HG02885 (cell line): ENCODE measurements around the gene CAMK2D.

Experiments
- ATAC-seq: cut with Tn5 transposase; IDR thresholded peaks from one replicate; pipeline ENCODE4 v1.9.1; 2021; ENCODE audit warnings: mild to moderate bottlenecking; ENCODE audit not compliant: unreplicated experiment, poor library complexity

The CAMK2D gene

DNA sequence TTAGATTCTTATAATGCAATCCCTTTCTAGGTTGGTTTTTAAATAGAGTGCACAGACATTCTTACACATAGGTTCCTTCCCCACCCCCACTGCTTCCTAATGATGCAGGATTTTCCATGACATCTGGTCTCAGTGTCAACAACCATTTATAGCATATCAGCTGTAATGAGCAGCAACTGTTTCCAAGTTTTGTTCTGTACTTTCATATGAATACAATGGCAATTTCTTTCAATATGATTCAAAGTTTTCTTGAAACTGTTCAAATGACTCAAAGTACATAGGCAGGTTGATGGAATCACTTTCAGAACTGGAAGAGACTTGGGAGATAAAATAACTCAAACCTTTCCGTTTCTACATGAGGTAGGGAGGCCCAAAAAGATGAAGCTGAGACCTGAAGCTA, 220.7 kb downstream of the CAMK2D start:
- peak; percentile 49 for ATAC-seq

DNA sequence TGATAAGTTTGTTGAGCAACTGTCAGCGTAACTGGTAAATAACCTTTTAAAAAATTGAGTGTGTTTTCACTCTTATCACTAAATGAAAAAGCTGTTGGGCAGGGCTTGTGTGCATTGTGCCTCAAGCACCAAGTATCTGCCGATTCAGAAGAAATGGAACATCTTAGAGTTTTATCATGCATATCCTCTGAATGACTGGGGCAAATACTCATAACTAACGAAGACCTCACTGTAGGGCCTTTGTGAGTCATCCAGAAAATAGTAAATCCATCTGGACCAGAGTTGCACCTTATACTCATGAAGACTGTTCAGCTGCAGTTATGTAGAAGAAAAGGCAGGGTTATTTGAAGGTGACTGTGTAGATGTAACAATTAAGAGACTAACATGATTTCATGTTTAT, 222.1 kb downstream of the CAMK2D start:
- ATAC-seq, result peak; percentile 76

DNA sequence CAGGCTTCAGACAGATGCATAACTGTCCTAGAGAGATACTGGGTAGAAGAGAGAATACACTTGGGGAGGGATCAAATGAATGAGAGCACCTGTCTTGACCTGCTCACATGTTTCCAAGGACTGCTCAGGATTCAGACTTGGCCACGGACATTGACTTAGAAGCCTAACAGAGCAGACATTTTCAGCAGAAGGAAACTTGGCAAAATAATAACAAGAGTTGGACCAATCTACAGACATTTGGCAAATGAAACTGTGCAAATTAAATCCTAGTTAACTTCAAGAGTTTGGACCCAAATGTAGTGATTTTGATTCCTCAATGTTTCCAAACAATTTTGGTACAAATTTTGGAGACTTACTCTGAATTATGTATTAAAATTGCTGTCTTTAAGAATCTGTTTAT, 223.9 kb downstream of the CAMK2D start:
- no peak for ATAC-seq

DNA sequence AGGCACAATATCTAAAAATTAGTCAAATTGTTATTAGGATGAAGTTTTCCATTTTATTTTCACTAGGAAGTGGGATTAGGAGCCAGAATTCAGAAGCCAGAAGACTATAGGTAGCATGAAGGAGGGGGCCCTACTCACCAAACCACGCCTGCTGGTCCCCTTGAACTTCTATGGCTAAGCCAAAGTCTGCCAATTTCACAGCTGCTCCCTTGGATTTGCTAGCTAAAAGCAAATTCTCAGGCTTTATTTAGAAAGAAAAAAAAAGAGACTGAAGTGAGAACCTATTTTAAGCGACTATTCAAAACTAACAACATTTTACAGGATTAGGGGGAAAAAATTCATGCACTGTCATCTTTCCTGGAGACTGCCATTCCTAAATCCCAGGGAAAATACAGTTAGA, 224.3 kb downstream of the CAMK2D start:
- no peak for ATAC-seq

DNA sequence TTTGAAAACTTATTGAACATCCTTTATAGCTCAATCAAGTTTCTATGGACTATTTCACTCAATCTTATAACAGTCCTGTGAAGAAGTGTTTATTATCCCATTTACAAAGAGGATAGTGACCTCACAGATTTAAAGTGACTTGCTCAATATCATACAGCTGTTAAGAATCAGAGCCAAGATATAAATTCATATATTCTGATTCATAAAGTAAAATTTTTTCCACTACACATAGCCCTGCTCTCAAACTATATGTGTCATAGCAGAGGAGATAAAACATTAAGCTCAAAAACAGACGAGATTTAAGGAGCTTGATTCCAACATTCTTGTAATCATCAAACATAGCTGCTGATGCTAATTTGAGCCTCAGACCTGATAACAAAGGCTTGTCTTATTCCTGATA, 226.8 kb downstream of the CAMK2D start:
- no peak for ATAC-seq

DNA sequence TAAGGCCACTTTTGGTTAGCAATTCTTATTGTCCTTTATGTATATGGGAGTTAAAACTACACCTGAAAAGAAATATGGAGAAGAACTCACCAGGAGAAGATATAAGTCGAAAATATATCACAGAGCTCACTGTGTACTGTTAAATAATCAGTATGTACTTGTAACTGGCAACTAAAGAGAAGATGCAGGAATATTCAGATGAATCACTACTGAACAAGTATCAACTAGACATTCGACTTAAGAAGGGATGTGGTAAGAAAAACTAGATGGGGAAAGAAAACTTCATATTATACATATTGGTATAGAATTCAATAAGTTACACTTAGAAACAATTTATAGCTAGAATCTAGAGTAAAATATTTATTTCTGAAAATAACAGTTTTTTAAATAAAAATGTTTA, 230.0 kb downstream of the CAMK2D start:
- ATAC-seq, result no peak

DNA sequence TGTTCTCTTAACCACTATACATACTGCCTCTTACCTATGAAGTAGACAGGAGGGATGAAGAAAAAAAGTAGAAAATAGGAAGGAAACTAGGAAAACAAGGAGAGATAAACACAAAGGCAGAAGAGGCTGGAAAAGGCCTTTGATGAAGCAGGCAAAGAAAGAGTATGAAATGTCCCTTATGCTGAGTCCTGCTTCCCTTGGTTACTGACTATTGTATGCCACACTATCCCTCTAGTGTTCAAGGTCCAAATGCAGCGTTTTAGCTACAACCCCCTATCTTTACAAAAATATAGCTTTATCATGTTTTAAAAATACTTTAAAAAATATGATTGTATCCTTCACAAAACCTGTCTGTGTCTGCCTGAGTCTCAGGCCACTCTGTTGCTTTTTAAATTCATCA, 233.1 kb downstream of the CAMK2D start:
- no peak for ATAC-seq

DNA sequence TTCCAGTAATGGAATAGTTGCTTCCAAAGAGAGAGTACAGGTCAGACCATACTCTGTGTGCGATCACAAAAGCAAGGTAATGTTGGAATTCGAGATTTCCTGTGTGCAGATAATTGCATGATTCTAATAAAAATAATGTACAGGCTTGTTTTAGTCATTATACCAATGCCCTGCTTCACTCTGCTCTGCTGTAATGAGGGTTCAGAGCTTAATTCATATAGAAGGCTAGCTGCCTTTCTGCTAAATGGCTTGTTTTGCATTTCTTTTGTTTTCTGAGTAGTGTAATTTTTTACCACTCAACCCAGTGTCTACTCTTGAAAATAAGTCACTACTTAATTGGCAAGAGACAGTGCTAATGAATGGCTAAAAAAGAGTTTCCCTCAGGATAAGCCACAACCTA, 236.0 kb downstream of the CAMK2D start:
- ATAC-seq, result no peak

DNA sequence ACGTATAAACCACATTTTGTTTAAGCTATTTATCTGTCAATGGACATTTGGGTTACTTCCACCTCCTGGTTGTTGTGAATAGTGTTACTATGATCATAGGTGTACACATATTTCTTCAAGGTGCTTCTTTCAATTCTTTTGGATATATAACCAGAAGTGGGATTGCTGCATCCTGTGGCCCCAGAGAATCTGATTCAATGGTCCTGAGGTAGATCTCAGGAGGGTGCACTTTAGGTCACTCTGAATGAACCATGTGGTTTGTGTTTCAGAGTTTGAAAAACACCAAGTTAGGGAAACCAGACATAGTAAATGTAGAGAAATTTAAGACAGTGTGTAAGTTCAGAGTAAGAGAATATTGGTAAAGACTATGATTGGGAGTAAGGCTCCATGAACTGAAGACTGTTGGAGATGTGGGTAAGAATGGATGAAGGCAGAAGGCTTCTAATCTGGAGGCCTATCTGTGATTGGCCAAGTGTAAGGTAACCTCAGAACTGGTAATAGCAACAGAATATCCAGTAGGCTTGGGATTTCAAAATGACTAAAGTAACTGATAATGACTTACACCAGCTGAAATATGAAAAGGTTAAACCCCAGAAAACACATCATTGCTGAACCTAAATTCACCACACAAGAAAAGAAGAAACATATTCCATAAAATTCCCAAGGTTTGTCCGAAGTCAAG, 236.9 kb downstream of the CAMK2D start:
- ATAC-seq, result peak; percentile 30

DNA sequence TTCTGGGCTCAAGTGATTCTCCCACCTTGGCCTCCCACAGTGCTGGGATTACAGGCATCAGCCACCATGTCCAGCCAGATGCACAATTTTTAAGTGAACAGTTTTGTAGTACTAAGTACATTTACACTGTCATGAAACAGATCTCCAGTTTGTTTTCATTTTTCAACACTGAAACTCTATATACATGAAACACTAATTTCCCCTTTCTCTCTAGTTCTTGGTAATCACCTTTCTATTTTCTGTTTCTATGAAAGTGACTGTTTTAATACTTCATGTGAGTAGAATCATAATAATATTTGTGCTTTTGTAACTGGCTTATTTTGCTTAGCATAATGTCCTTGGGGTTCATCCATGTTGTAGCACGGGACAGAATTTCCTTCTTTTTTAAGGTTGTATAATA, 237.4 kb downstream of the CAMK2D start:
- ATAC-seq, result peak; percentile 95

DNA sequence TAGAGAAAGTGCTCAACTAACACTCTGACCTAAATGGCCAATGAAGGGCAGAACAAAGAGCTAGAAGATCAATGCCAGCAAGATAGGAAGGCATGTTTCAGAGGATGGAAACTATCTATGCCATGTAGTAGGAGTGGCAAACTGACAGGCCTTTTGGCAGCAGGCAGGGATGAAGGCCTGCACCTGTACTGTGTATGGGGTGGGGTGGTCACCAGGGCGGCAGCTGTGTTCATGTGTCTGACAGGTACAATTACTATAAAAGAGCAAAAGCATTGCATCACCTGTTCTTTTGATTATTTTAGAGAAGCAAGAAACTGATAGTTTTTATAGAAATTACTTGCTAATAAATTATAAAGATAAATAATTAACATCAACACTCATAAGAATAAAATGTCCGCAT, 239.1 kb downstream of the CAMK2D start:
- ATAC-seq, result no peak

DNA sequence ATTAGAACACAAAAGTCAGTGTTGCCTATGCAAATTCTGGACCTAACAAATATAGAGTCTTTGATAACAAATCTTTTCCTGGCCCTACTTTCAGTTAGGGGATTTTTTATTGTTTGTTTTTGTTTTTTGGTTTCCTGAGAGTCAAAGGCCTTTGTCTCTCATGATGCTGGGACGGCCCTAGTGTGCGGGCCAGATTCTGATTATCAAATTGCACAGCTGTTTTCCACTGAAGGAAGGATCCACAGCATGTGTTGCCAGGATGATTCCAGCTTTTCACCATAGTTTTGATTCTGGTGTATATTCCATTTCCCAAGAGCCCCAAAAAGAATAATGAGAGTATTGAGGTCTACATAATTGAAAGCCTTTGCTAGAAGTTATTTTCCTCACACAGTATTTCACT, 248.2 kb downstream of the CAMK2D start:
- ATAC-seq, result no peak

DNA sequence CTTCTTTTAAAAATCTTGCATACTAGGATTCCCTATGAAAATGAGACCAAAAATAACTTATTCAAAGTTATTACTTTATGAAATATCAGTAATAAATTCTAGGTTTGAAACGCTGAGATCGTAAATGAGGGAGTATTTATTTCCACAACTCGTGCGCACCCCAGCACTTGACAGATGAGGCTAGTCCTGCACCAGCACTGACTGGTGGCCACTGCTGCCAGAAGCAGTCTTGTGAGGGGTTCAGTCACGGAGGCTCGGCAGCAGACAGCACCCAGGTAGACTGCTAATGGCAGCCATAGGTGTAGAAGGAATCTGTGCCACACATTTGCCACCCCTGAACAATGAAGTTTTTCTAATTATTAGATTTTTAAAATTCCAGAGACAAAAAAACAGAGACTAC, 248.7 kb downstream of the CAMK2D start:
- no peak for ATAC-seq

DNA sequence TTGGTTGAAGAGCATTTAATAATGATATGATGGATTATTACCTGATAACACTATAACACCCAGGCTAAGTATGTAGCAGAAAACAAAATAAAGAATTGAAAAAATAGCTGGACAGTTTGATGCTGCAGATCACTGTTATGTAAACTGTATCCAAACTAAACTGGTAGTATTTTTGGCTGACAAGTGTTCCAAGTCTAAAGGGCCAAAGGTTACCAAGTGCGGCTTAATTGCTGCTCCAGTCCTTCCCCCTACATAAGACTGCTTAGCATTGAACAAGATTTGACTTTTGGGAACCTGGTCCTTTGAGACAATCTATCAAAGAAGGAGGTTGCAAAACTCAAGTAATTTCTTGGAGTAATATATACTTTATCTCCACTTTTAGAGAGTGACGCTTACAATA, 249.6 kb downstream of the CAMK2D start:
- no peak for ATAC-seq

DNA sequence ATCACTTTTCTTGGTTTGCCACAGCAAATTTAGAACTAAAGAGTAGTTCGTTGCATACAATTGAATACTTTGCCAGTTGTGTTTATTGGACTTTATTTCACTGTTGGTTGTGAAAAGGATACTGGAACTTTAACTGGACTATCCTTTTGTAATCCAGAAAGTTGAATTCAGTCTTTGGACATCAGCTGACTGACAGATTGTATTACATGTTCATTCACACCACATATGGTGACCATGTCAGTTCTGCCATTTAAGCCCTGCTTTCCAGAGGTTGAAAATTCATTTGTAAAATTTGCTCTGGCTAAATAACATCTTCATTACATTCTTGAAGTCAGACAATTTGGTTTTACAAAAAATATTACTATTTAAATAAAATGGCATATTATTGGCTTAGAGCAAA, 251.7 kb downstream of the CAMK2D start:
- ATAC-seq, result no peak

DNA sequence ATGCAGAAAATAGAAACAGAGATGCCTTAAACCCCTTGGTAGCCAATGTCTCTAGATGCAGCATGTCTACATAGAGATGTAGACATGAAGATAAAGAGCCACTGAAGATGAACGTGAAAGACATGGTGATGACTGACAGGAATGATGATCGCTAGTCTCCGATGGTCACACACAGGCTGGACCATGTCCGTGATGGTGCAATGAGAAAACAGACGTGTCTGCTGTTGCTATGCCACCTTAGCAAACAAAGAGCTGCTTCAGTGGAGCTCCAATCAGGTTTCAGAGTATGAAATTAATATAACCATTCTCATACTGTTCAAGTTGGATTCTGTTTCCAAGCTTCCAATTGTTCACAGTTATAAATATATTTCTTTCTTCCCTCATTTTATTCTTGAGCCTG, 256.5 kb downstream of the CAMK2D start:
- ATAC-seq, result no peak

DNA sequence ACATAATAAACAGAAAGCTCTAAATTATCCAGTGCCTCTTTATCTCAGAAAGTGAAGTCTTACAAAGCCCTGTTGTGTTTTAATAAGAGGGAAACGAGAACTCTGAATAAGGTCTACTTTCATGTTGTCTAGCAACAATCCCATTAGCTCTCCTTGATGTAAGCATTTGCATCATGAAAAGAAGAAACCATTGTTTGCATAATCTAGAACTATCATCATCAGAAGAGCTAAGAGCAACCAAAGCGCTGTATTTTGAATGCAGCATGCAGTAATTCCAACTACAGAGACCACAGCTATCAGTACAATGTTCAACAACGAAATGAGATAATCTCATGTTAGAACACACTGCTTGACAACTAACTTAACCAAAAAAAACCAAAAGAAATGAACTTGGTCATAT, 257.1 kb downstream of the CAMK2D start:
- no peak for ATAC-seq

DNA sequence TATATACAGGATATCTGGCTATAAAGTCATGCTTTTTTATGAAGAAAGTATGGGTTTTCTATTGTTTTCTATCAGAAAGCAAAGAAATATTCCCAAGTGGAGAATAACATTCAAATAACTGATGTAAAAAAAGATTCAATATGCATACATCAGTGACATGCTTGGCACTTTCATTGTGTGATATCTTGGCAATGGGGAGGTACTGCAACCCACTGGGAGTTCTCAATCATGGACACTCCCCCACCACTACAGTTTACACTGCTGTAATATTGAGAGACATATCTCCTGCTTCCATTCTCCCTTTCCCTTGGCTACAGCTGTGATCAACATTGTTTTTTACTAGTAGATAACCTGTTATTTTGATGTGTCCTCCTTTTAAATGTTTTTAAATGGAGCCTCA, 257.8 kb downstream of the CAMK2D start:
- no peak for ATAC-seq

DNA sequence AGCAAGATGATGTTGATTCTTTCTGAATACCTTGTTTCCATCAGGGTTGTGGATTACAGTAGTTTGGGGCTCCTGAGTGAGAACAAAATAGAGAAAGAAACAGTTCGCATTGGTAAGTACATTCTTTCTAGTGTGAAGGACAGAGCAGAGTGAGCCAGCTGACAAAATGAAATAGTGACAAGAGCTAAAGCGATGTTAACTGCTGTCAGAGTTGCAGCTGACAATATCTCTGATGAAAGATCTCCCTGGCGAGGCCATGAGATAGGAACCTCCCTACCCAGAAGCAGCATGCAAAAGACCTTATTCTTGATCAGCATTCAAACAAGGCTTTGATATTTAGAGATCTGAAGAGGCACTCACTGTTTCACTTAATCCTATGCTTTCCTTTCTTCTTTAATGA, 258.6 kb downstream of the CAMK2D start:
- no peak for ATAC-seq

DNA sequence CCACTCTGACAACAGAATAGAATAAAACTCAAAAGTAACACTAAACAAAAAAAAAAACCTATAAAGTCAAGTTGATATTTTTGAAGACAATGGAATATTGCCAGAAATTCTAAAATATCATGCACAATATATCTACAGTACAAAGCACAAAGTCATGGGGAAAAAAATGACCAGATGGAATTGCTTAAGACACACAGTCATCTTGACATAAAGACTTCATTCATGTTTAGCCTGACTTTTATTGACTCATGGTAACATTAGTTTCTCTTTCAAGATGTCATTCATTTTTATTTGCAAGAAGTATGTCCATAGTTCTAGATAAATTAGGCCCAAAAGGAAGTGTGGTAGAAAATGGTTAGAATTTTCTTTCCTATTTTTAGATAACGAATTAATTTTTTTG, 259.1 kb downstream of the CAMK2D start:
- ATAC-seq, result no peak

DNA sequence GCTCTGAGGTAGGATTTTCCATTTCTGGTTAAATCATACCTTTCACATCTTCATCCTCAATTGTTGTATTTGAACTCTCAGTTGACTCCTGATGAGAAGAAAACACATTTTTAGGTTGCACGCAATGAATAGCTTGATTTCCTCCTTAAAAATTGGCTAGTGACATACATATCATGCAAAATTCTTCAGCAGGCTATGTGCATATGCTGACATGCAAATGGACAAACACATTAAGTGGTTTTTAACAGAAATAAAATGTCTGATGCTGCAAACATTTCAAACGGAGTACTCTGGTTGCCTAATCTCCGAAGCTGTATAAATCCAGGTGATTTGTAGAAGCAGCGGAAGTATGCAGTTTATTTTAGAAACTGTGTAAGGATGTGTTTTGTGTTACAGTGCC, 261.1 kb downstream of the CAMK2D start:
- no peak for ATAC-seq

DNA sequence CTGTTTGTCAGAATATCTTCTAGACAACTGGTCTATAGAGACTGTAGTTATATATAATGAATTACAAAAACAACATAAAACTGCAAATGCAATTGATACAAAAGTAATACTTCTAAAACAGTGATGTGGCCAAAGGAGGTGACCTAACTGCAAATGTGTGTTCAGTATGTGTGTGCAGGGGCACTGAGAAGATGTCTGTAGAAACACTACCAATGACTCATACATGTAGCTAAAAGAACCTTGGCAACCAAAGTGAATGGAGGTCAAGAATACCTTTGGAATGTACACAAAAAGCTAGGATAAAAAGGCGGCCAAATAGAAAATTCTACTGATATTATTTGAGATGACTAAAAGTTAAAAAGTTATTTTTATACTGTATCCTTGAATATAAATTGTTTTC, 261.8 kb downstream of the CAMK2D start:
- ATAC-seq, result no peak

DNA sequence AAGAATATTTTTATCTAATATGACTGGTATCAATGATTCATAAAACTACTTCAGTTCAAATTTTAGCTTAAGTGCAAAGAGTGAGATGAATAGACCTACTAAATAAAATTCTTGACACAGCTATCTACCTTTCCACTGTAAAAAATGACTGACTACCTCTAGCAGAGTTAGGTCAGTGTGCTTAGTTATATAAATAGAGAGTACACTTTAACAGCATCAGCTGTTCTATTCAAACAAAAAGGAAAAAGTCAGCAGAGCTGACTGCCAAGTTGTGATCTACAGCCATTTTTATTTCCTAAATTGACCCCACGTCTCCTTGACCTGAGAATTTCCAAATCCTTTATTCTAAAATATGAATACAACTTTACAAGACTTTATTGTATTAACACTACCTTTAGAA, 262.4 kb downstream of the CAMK2D start:
- no peak for ATAC-seq
